ENCODE measurements around the gene CCT2.

GRCh38 chr12:69569236-69569635 is 16.0 kb upstream of the CCT2 start:
- no peak for TF ChIP-seq CTCF (IDR thresholded peaks at IDR 0.05 in 8 of 11, conservative IDR thresholded peaks at IDR 0.05 in 3 of 11)
- TF ChIP-seq POLR2A (IDR thresholded peaks at IDR 0.05) = no peak
- TF ChIP-seq POLR2AphosphoS5 (IDR thresholded peaks at IDR 0.05) = no peak

Data from spleen (tissue), 7 donors.